Ecto neural progenitor cell (in vitro differentiated cells): ENCODE measurements around the gene STAM.

Experiments used
- DNase-seq: peaks from one replicate; pipeline ENCODE4 v3.0.0-alpha.2; 2018; ENCODE audit warnings: low spot score

STAM gene

DNA sequence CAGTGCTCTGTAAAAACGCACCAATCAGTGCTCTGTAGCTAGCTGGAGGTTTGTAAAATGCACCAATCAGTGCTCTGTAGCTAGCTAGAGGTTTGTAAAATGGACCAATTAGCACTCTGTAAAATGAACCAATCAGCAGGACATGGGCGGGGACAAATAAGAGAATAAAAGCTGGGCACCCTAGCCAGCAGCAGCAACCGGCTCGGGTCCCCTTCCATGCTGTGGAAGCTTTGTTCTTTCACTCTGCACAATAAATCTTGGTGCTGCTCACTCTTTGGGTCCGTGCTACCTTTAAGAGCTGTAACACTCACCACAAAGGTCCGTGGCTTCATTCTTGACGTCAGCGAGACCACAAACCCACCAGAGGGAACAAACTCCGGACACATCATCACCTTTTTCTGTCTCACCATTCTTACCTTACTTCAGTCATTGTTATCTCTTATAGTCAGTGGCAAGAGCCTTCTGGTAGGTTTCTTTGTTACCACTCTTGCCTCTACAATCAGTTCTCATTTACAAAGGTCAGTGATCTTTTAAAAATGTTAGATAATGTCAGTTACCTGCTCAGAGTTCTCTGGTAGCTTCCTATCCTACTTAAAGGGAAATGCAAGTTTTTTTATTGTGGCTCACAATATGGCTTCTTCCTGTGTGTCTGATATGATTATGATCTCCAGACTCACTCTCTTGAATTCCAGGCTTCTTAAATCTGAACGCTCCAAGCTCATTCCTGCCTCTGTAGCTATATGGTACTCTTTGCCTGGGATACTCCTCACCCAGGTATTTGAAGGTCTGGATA, 4.5 kb downstream of the STAM start:
- DNase-seq = no peak

DNA sequence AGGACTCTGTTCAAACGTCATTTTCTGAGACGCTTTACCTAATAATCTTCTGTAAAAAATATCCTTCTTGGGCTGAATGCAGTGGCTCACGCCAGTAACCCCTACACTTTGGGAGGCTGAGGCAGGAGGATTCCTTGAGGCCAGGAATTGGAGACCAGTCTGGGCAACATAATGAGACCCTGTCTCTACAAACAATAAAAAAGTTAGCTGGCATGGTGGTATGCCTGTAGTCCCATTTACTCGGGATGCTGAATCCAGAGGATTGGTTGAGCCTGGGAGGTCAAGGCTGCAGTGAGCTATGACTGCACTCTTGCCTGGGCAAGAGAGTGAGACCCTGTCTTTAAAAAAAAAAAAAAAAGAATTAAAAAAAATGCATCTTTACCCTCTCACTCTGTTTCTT, 5.1 kb downstream of the STAM start:
- DNase-seq = no peak

DNA sequence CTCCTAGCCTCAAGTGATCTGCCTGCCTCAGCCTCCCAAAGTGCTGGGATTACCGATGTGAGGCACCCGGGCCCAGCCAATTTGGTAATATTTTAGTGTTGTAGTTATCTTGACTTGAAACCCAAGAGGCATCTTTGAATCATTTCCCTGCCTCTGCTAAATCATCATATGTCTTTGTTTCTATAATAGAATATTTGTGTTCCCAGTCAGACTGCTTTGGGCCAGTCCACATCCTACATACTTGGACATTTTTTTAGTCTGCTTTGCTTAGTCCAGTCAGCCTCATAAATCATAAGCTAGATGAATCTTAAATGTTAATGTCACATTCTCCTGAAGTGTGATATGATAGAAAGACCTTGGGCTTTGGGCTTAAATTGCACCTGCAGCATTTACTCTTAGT, 5.9 kb downstream of the STAM start:
- no peak for DNase-seq

DNA sequence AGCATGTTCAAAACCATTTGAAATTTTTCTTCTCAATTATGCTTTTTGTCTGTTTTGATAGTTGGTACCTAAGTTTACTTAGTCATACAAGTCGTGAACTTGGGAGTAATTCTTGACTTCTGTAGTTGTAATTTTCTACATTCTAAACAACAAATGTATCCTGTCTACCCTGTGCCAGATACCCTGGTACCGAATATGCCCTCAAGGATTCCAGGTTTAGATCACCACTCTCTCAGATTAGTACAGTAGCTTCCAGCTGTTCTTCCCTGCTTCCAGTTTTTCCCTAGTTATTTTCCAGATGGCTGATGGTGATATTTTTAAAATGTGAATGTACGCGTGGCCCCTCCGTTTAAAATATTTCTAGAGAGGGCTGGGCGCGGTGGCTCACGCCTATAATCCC, 6.5 kb downstream of the STAM start:
- no peak for DNase-seq

DNA sequence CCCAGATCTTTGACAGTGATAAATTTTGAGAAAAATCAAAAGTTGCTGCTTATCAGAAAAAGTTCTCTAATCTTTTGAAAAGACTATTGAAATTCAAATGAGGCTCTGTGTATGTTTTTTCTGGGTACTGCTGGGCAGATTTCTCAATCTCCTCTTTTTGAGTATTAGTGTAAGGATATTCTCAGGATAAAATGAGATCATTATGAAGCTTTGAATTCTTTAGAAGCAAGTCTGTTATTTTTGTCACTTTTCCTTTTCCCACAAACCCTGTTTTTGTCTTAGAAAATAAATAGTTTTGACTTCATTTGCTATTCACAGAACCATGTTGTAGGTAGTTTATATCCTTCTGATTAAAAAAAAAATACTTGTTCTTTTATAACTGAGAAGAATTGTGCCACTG, 7.9 kb downstream of the STAM start:
- no peak for DNase-seq

DNA sequence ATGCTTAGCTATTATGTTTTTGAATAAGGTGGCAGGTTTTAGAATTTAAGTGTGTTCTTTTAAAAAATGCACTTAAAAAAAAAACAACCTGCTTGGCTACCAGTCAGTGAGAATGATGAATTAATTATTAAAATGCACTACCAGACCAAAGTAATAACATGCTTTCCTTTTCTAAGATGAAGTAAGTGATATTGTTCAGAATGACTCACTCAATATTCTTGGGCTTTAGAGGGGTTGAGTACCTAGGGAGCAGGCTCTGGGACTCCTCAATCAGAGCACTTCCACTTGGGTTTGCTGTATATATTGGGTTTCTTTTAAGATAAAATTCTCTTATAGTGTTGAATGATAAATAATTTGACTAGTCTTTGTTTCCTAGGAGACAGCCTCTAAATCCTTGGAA, 8.6 kb downstream of the STAM start:
- DNase-seq = no peak

DNA sequence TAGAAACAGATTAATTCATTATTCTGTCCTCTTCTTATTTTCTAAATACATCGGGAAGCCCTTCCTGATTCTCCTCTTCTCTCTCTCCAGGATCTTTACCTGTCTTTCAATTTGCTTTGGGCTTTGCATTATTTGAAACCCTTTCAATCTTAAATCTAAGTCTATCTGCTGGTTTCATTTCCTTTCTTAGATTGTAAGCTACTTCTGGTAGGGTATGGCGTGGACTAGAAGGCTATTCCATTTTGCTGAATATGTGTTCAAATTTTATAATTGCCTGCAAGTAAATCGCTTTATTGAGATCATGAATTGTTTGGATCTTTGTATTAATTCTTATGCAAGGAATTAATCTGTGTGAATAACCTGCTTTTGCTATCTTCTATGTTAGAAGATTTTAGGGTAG, 11.1 kb downstream of the STAM start:
- DNase-seq = no peak

DNA sequence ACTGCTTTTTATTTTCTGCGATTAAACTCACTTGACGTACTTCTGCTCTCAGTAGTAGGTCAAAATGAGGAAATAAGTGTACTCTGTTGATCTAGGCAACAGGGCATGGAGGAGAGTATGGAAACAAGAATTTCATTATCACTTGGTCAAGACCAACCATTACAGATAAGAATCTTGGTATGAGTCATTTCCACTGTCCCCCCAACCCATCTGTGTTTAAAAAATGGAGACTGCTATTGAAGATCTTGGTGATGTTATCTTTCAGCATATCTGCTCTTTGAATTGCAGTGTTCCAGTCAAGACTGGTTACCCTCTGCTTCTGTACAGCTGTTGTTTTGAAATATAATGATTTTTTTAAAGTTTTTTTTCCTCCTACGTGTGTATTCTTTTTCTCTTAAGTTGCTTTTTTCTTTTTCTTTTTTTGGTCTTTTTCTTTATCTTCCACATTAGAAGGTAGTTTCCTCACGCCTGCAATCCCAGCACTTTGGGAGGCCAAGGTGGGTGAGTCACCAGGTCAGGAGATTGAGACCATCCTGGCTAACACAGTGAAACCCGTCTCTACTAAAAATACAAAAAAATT, 11.7 kb downstream of the STAM start:
- DNase-seq = no peak

DNA sequence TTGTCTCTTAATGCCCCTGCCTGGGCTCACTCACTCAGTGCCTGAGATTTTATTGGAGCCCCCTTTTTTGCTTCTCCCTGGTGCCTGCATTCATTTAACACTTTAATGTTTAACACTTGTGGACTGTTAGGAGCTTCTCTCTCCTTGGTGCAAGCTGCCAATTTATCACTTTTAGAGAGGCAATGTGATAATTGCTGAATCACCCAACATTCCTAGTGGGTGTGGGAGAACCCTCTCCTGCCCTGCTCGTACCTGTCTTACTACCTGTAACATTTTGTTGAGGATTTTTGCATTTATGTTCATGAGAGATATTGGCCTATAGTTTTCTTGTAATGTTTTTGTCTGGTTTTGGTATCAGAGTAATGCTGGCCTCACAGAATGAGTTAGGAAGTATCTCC, 13.2 kb downstream of the STAM start:
- no peak for DNase-seq

DNA sequence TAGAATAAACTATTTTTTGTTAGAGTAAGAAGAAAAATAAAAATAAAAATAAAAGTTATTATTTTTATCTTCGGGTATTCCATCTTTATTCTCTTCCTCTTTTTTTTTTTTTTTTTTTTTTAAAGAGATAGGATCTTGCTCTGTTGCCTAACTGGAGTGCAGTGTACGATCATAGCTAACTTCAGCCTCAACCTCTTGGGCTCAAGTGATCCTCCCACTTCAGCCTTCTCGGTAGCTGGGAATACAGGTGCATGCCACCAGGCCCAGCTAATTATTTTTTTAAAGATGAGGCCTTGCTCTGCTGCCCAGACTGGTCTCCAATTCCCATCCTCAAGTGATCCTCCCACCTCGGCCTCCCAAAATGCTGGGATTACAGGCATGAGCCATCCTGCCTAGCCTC, 15.4 kb downstream of the STAM start:
- DNase-seq = no peak

DNA sequence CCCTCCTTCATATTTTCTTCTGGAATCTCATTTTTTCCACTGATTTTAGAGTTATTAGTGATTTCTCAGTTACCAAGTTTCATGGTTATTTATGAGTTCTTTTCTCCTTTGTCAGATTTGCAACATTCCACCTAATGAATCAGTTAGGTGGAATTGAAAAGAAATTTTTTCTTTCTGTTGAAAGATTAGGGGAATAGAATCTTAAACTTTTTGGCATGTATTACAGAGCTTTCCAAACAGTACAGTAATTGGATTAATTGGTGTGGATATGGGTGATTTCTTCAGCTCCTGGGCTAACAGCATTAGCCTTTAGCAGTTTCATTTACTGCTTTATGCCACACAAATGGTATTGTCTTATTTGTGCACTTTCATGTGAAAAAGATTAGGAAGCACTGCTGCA, 17.0 kb downstream of the STAM start:
- no peak for DNase-seq

DNA sequence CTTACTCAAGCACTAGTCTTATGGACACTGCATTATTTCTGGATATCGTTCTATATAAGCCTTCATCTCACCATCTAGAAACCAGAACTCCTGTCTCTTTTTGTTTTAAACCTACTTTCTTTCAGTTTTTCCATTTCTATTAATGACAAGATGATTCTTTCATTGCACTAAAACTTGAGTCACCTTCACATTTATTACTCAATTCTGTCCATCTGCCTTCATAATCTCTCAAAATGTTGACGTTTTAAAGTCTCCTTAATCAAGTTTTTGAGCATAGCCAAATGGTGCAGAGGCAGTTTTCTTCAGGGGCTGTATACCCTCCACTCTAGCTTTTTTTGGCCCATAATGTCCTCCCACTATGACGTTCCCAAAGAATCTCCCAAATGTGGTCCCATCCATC, 17.6 kb downstream of the STAM start:
- DNase-seq = no peak

DNA sequence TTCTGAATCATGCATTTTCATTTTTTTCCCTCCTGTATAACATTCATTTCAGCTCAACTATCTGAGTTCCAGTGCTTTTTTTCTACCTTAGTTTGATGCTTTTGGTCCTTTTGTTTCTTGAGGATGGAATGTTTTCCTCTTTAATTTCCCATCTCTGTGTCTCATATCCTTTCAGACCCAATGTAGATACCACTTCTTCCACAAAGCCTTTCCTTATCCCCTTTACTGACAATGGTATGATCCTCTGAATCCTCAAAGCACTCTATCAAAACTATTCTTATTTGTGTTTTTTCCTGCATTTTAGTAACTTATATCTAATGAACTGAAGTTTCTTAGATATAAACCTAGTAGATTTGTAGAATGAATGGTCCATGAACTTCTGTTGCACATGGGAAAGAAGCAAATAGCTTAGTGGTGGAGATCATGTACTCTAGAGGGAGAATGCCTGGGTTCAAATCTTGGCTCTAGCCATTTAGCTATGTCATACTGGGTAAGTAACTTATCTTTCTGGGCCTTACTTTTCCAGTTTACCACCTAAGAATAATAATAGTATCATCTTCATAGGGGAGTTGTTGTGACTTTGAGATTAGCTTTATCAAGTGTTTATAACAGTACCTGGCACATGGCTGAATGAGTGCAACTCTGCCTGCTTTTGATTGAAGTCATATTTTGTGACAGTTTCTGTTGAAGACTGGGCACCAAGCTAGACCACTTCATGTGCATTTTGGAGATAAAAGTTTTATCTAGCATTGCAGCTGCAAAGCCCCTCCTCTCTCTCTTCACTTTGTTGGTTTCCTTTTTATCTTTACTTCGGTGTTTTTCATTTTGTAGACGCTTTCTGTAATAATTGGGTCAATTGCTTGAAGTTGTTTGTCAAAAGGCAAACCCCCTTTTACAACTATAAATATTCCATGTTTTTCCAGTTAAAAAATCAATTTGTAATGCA, 18.5 kb downstream of the STAM start:
- DNase-seq = no peak

DNA sequence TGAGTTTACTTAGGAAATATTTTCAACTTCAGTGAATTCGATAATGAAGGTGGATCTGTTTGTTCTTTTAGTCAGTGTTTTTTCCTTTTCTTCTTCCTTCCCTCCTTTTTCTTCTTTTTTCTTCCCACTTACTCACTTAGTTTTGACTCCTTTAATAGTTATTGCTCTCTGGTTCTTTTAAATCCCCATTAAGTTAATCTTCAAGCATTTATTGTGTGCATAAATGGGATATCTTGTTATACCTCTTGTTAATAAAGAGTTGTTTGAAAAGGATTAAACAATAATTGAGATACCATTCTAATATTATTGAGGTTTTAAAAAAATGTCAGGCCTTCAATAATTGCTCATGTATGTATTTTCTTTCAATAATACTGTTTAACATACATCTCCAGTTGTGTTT, 19.5 kb downstream of the STAM start:
- DNase-seq = no peak

DNA sequence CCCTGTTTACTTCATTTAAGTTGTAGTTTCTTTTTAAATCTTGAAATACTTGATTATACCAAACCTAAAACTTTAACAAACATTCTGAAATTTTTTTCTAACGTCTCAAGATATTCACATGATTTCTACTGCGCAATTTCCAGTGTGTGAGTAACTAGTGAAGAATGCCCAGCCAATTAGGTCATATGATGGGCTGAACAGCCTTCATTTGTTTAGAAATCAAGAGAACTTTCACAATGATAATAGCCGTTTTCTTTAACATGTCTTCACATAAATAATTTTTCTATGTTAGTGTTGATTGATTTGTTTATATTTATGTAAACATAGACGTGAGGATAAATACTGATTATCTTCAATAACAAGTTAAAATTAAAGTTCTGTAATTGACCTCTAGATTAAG, 21.8 kb downstream of the STAM start:
- DNase-seq = no peak

DNA sequence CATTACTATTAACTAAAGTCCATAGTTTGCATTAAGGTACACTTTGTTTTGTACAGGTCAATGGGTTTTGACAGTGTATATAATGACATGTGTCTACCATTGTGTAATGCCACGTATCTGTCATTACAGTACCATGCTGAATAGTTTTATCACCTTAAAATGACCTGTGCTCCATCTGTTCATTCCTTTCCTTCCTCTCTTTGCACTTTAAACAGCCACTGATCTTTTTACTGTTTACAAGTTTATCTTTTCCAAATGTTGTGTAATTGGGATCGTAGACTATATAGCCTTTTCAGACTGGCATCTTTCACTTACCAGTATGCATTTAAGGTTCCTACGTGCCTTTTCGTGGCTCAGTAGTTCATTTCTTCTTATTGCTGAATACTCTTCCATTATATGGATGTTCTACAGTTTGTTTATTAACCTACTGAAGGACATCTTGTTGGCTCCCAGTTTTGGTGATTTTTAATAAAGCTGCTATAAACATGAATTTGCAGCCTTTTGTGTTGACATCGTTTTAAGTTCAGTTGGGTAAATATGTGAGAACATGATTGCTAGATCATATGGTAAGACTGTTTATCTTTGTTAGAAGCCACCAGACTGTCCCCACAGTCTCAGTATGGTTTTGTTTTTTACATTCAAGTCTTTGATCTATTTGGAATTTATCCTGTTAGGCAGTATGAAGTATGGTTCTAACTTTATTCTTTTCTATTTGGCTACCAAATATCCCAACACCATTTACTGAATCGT, 24.7 kb downstream of the STAM start:
- no peak for DNase-seq

DNA sequence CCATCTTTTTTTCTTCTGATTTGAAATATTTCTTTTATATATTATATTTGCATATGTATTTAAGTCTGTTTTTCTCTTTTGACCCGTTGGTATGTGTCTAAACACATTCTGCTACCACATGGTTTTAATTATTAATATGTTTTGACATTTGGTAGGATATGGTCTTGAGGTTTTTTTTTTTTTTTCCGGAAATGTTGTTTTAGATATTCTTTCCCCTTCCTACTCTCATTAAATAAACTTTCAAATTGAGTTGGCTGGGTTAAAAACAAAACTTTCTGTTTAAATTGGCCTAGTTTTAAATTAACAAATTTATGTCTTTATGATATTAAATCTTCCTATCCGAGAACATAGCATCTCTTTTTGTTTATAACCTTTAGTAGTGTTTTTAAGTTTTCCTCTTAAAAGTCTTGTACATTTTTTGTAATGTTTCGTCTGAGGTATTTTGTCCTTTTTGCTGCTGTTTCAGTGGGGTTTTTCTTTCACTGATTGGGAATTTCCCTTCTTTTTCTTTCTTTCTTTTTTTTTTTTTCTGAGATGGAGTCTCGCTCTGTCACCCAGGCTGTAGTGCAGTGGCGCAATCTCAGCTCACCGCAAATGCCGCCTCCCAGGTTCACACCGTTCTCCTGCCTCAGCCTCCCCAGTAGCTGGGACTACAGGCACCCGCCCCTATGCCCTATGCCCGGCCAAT, 25.4 kb downstream of the STAM start:
- DNase-seq = no peak

DNA sequence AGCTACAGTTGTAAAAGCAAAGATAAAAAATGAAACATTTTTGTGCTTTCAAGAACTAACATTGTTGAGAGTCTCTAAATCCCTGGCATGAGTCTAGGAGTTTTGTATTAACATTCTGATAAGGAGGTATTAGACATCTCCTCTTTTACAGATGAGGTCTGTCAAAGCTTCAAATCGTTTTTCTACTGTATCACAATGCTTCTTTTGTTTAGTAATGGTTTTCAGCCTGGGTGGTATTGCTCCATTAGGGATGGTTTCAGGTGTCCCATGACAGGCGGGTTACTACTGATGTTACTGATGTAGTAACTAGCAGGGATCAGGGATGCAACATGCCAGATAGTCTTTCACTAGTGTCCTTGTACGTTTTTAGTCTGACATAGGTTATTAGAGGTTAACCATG, 27.4 kb downstream of the STAM start:
- DNase-seq = no peak

DNA sequence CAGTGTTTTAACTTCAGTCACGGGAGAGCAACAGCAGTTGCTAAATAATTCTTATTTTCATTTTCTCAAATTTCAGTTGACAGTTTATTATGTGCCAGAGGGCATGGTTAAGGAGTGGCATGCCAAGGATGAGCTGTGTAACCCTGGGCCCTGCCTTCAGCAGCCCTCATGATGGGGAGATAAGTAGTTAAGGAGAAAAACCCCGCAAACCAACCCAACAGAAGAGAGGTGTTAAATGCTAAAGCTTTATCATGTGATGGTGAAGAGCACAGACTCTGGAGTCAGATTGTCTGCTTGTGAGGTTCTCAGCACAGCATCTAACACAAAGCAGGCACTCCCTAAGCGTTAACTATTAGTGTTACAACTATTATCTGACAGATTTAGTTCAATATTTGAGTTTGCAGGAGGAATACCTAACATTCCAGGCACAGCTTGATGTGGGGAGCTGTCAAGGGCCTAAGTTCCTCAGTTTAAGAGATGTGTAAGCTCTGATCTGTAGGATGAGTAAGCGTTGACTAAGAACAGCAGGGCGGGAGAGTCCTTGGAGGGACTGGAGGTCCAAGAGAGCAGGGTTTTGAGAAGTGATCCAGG, 29.6 kb downstream of the STAM start:
- no peak for DNase-seq

DNA sequence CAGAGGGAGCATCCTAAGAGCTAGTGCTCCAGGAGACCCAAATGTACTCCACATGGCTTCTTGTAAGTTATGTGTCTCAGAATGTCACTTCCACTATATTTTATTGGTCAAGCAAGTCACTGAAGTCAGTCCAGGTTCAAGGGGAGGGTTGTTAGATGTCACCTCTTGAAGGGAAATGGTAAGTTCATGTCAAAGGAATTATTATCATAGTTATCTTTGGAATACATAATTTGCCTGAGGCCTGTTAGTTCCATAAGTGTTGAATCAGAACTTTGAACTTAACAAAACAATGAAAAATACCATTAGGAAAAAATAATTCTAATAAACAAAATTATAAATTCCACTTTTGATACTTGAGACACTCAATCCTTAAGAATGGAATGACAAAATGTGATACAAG, 30.6 kb downstream of the STAM start:
- no peak for DNase-seq

DNA sequence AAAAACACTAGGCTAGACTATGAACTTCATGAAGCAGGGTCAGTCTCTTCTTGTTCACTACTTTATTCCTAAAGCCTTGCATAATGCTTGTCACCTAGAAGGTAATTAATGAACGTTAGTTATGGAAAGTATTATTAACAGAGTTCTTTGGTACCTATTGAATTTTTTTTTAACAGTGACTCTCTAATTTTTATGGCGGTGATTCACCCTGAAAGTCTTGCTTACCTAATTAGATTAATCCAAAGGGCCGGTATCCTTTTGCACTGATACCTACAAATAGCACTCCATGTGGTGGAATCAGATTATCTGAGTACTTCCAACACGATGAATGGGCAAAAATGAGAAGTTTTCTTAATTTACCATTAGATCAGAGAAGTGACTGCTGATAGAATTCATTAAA, 31.7 kb downstream of the STAM start:
- DNase-seq = no peak
